PC-3 (cell line): ENCODE measurements around the gene FIBCD1. TPM values are rescaled to one million over a fixed set of nuclear protein-coding genes. Genes with fewer than 3 reads are reported as not detected.

ENCODE experiments used
- ATAC-seq: fragments of 200-7000 bp; cut with Tn5 transposase; 2 replicates; pipeline ENCODE4 v1.9.1; 2020; ENCODE audit warnings: mild to moderate bottlenecking, moderate library complexity
- BruUV-seq: library from RNA; stranded (reverse); fragments of 400-500 nt; replicated peaks from 2 replicates; lab custom pipeline; 2021; lab: Mats Ljungman, UMichigan
- CTCF ChIA-PET: fragments of 300-600 bp; sonication (Branson Sonifier 250); formaldehyde crosslinking; loops from one replicate; lab custom pipeline; 2022; ENCODE audit warnings: antibody characterized with exemption; lab: Charles Lee
- POLR2A ChIA-PET: fragments of 300-600 bp; sonication (Branson Sonifier 250); formaldehyde crosslinking; loops from one replicate; lab custom pipeline; 2022; ENCODE audit warnings: antibody characterized with exemption; ENCODE audit not compliant: unreplicated experiment; lab: Charles Lee
- DNase-seq: peaks from one replicate; pipeline ENCODE4 v3.0.0-alpha.2; 2015
- H2AFZ ChIP-seq: fragments of 300-600 bp; sonication (generic); 2 replicates; pipeline ENCODE4 v1.6.0; 2016; ENCODE audit warnings: antibody characterized with exemption, low read length
- H3F3A ChIP-seq: fragments of 300-600 bp; sonication (generic); one replicate; pipeline ENCODE4 v1.6.0; 2017; ENCODE audit warnings: antibody characterized with exemption, low read length, control low read depth, mild to moderate bottlenecking; ENCODE audit not compliant: unreplicated experiment
- H3K27ac ChIP-seq: fragments of 300-600 bp; sonication (generic); 2 replicates; pipeline ENCODE4 v1.5.1; 2016; ENCODE audit warnings: mild to moderate bottlenecking, low read length
- H3K27me3 ChIP-seq: fragments of 300-600 bp; sonication (generic); 2 replicates; pipeline ENCODE4 v1.6.1; 2016; ENCODE audit warnings: low read length, mixed read lengths
- H3K36me3 ChIP-seq: fragments of 300-600 bp; sonication (generic); 2 replicates; pipeline ENCODE4 v1.6.1; 2016; ENCODE audit warnings: low read depth, mixed run types, low read length, mixed read lengths
- H3K4me1 ChIP-seq: fragments of 300-600 bp; sonication (generic); 2 replicates; pipeline ENCODE4 v1.5.1; 2016; ENCODE audit warnings: low read length; ENCODE audit not compliant: insufficient read depth
- H3K4me2 ChIP-seq: fragments of 300-600 bp; sonication (generic); 2 replicates; pipeline ENCODE4 v1.6.0; 2016; ENCODE audit warnings: low read length
- H3K4me3 ChIP-seq: fragments of 300-600 bp; sonication (generic); 2 replicates; pipeline ENCODE4 v1.5.1; 2016; ENCODE audit warnings: mild to moderate bottlenecking, low read length, mixed read lengths
- H3K79me2 ChIP-seq: fragments of 300-600 bp; sonication (generic); 2 replicates; pipeline ENCODE4 v1.6.1; 2017; ENCODE audit warnings: low read length, mixed read lengths
- H3K9ac ChIP-seq: fragments of 300-600 bp; sonication (generic); 2 replicates; pipeline ENCODE4 v1.6.0; 2016; ENCODE audit warnings: mild to moderate bottlenecking, low read length
- H3K9me2 ChIP-seq: fragments of 300-600 bp; sonication (generic); replicated peaks from 2 replicates; pipeline ENCODE4 v1.6.1; 2016; ENCODE audit warnings: mixed run types, low read length, mixed read lengths
- H3K9me3 ChIP-seq: fragments of 300-600 bp; sonication (generic); 2 replicates; pipeline ENCODE4 v1.6.1; 2016; ENCODE audit warnings: low read length, mixed read lengths
- H4K20me1 ChIP-seq: fragments of 300-600 bp; sonication (generic); 2 replicates; pipeline ENCODE4 v1.6.1; 2016; ENCODE audit warnings: low read length, mixed read lengths
- EZH2 ChIP-seq: fragments of 300-600 bp; sonication (generic); IDR thresholded peaks from one replicate; pipeline ENCODE4 v1.6.1; 2017; ENCODE audit warnings: antibody characterized with exemption, mild to moderate bottlenecking, low read length; ENCODE audit not compliant: unreplicated experiment
- EZH2phosphoT487 ChIP-seq: fragments of 300-600 bp; sonication (generic); IDR thresholded peaks from 2 replicates; pipeline ENCODE4 v1.6.1; 2018; ENCODE audit warnings: mild to moderate bottlenecking, antibody characterized with exemption, low read length, borderline replicate concordance
- intact Hi-C: fragments of 100-400 bp; cut with micrococcal nuclease; formaldehyde crosslinking; loops from 2 replicates; pipeline ENCODE4 v1.9.0; 2023
- total RNA-seq: library from RNA; depleted of rRNA; stranded (reverse); fragments of >200 nt; gene quantifications from 2 replicates; pipeline ENCODE4 v1.2.3, GENCODE V29; 2014
- TF ChIP-seq, protein P1 (sequence below): fragments of 300-600 bp; sonication (generic); conservative IDR thresholded peaks from 2 replicates; pipeline ENCODE4 v1.5.1; 2017; ENCODE audit warnings: antibody characterized with exemption, low read depth, mild to moderate bottlenecking, low read length

FIBCD1 gene
- total RNA-seq, 1 experiment from 2014 or later, result 8.9 TPM

DNA sequence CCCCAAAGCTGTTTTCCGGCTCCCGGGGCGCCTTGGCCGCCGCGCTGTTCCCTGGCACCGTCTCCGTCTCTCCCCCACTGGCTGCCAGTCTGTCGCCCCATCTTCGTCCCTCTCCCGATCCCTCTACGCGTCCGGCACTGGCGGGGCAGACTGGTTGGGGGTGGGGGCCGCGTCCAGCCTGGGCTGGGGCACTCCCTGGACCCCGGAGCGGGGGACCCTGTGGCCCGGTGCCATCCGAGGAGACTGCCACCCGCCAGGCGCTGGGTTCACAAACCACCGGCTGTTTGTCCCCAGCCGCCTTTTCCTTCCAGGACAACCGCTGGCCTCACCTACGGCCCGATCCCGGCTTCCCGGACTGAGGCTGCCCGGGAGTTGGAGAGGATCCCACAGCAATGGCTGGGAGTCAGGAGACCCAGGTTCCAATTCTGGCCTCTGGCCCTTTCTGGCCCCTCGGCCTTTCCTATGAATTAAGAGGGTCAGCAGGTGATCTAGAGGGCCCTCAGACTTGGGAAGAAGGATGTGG is 1.0 kb upstream of the FIBCD1 start:
- no peaks in the 10 kb centered on the region for H3K9me3 ChIP-seq
- peaks cover 12% of the 10 kb centered on the region for H3K4me1 ChIP-seq
- no peaks in the 10 kb centered on the region for H4K20me1 ChIP-seq
- peaks cover 8% of the 10 kb centered on the region; the same call in 1 of the 2 replicates for H3K27me3 ChIP-seq
- no peak overlapping the region for H3K27ac ChIP-seq
- H3F3A ChIP-seq, result no peaks in the 10 kb centered on the region
- no peak for ATAC-seq
- no peak overlapping the region for H3K9ac ChIP-seq
- CTCF ChIA-PET, result no interaction called here
- POLR2A ChIA-PET, result no interaction called here
- intact Hi-C loops, result loop anchor here (10.0 kb wide), 1 partner anchor 215 kb away; no protein-coding TSS in a partner anchor
- peak overlapping the region; percentile 95 for H3K4me2 ChIP-seq
- no TSS peak for BruUV-seq
- no peaks in the 10 kb centered on the region for H3K79me2 ChIP-seq
- no peak overlapping the region for H2AFZ ChIP-seq
- DNase-seq, result no peak
- no peak for TF ChIP-seq EZH2phosphoT487
- TF ChIP-seq EZH2, result no peak
- TF ChIP-seq, protein P1, sequence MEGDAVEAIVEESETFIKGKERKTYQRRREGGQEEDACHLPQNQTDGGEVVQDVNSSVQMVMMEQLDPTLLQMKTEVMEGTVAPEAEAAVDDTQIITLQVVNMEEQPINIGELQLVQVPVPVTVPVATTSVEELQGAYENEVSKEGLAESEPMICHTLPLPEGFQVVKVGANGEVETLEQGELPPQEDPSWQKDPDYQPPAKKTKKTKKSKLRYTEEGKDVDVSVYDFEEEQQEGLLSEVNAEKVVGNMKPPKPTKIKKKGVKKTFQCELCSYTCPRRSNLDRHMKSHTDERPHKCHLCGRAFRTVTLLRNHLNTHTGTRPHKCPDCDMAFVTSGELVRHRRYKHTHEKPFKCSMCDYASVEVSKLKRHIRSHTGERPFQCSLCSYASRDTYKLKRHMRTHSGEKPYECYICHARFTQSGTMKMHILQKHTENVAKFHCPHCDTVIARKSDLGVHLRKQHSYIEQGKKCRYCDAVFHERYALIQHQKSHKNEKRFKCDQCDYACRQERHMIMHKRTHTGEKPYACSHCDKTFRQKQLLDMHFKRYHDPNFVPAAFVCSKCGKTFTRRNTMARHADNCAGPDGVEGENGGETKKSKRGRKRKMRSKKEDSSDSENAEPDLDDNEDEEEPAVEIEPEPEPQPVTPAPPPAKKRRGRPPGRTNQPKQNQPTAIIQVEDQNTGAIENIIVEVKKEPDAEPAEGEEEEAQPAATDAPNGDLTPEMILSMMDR, result no peak
- H3K4me3 ChIP-seq, result peak overlapping the region; percentile 79; the same call in 1 of the 2 replicates
- no peaks in the 10 kb centered on the region for H3K36me3 ChIP-seq
- H3K9me2 ChIP-seq, result no peaks in the 10 kb centered on the region

DNA sequence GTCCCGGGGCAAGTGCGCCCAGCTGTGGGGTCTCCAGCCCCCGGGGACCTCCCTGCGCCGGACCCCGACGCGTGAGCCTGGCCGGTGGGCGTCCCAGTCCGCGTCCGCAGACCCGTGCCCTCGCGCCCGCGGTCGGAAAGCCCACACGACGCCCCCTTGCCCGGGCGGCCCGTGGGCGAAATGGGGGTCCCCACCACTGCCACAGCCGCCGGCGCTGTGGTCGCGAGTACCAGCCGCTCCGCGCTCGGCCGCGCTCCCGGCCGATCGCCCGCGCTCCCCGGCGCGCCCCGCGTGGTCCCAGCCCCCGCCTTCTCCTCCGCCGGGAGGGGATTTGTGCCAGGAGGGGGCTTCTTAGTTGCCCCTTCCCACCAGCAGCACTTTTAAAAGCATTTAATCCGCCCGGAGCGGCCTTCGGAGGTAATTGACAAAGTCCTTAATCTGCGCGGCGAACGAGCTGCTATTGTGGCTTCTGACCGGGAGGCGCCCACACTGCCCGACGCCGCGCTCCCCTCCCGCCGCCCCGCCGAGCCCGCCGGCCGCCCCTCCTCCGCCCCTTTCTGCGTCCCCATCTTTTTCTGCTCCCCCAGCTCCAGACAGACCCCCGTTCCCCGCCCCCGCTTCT is 469 bp upstream of the FIBCD1 start:
- Histone ChIP-seq H3K4me2 (peak overlapping the region; percentile 95), H4K20me1 (no peaks in the 10 kb centered on the region), H3K36me3 (no peaks in the 10 kb centered on the region), H3K9me2 (no peaks in the 10 kb centered on the region), H3K4me3 (peak overlapping the region; percentile 79), H2AFZ (peak overlapping the region; percentile 94; the same call in 1 of the 2 replicates), H3K27ac (no peak overlapping the region), H3K27me3 (peaks cover 8% of the 10 kb centered on the region; the same call in 1 of the 2 replicates), H3K9ac (no peak overlapping the region), H3F3A (no peaks in the 10 kb centered on the region), H3K4me1 (peaks cover 12% of the 10 kb centered on the region), H3K9me3 (no peaks in the 10 kb centered on the region), H3K79me2 (no peaks in the 10 kb centered on the region)
- TF ChIP-seq, protein P1, result no peak
- TF ChIP-seq EZH2 (no peak), EZH2phosphoT487 (no peak)
- CTCF ChIA-PET, result no interaction called here
- DNase-seq, result peak; percentile 17
- ATAC-seq, result no peak
- POLR2A ChIA-PET, result no interaction called here
- no TSS peak for BruUV-seq
- intact Hi-C loops, result loop anchor here (10.0 kb wide), 1 partner anchor 215 kb away; no protein-coding TSS in a partner anchor

DNA sequence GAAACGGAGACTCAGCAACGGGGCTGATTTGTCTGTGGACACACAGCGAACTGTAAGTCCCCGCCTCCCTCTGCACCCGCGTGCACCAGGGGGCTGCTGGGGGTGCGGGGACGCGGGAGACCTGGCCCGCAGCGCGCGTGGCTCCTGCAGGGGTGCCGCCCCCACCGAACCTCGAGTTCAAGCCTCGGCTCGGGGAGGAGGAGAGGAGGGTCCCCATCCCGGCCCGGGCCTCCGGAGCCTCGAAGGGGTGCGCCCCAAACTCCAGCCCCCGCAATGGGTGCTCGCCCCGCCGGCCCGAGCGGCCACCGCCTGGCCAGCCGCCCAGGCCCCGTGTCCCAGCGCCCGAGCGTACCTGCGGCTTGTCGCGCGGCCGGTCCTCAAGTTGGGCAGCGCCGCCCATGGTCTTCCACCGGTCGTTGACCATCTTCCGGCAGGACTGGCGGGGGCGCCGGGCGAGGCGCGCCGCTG is 829 bp downstream of the FIBCD1 start:
- Histone ChIP-seq H3K79me2 (no peaks in the 10 kb centered on the region), H3K9ac (no peak overlapping the region), H3K27me3 (peaks cover 8% of the 10 kb centered on the region; the same call in 1 of the 2 replicates), H3K9me3 (no peaks in the 10 kb centered on the region), H3K4me3 (peak overlapping the region; percentile 50), H4K20me1 (no peaks in the 10 kb centered on the region), H3K36me3 (no peaks in the 10 kb centered on the region), H3K9me2 (no peaks in the 10 kb centered on the region), H2AFZ (no peak overlapping the region), H3F3A (no peaks in the 10 kb centered on the region), H3K27ac (no peak overlapping the region), H3K4me2 (peak overlapping the region; percentile 73), H3K4me1 (peaks cover 14% of the 10 kb centered on the region)
- ATAC-seq (no peak), DNase-seq (no peak)
- POLR2A ChIA-PET, result no interaction called here
- CTCF ChIA-PET, result no interaction called here
- intact Hi-C loops, result no loop called here
- no TSS peak for BruUV-seq
- TF ChIP-seq EZH2phosphoT487 (no peak), EZH2 (no peak)
- TF ChIP-seq, protein P1, result no peak
